Measurements from ENCODE around the gene ZNF227.

Gene ZNF227

GRCh38 chr19:44278181-44278690 is 65.9 kb downstream of the ZNF227 start:
- WGBS: 93% methylated on average over 4 of the region's 4 CpGs
- no peaks in the 10 kb centered on the region for H3K4me1 ChIP-seq (ENCODE audit: control insufficient read depth, insufficient read depth, low read depth, low read length)
- H2AK5ac ChIP-seq (ENCODE audit: low read length, severe bottlenecking): no peak overlapping the region
- no peak for DNase-seq
- no peak overlapping the region for H3K27ac ChIP-seq (ENCODE audit: low read length, poor library complexity, severe bottlenecking)
- H3K4me3 ChIP-seq (ENCODE audit: insufficient read depth in 1 of 2, low read depth in 1 of 2, low read length in 2 of 2): no peak overlapping the region
- no peak overlapping the region for H3K14ac ChIP-seq (ENCODE audit: low read length in 2 of 2)
- H4K91ac ChIP-seq (ENCODE audit: low read length): no peak overlapping the region
- H2BK120ac ChIP-seq (ENCODE audit: low read depth, low read length): no peak overlapping the region
- H3K9me3 ChIP-seq (ENCODE audit: control insufficient read depth, low read length): peaks cover 49% of the 10 kb centered on the region
- H2BK5ac ChIP-seq (ENCODE audit: low read depth, low read length, poor library complexity, severe bottlenecking): no peak overlapping the region
- no peak overlapping the region for H3K18ac ChIP-seq (ENCODE audit: low read depth in 1 of 2, low read length in 2 of 2)
- no peak overlapping the region for H2AFZ ChIP-seq (ENCODE audit: low read depth, low read length)
- H3K23ac ChIP-seq (ENCODE audit: low read length in 2 of 2): no peak overlapping the region
- no peak overlapping the region for H3K4me2 ChIP-seq (ENCODE audit: low read length, poor library complexity, severe bottlenecking)
- H3K36me3 ChIP-seq (ENCODE audit: control insufficient read depth in 1 of 2, insufficient read depth in 2 of 2, low read depth in 1 of 2, low read length in 2 of 2): peaks cover 0 to 10% of the 10 kb centered on the region in 2 experiments
- H3K9ac ChIP-seq (ENCODE audit: low read length): peak overlapping the region; percentile 6
- H3K27me3 ChIP-seq (ENCODE audit: control insufficient read depth in 1 of 2, insufficient read depth in 1 of 2, low read length in 2 of 2): no peaks in the 10 kb centered on the region
- no peaks in the 10 kb centered on the region for H3K79me1 ChIP-seq (replicated peaks; ENCODE audit: low read length, poor library complexity, severe bottlenecking)
- no peak overlapping the region for H2BK15ac ChIP-seq (ENCODE audit: low read depth, poor library complexity, severe bottlenecking)
- H2BK12ac ChIP-seq (ENCODE audit: low read length in 2 of 2): no peak overlapping the region
- H4K8ac ChIP-seq (ENCODE audit: low read length): no peak overlapping the region
- H3K4ac ChIP-seq (ENCODE audit: low read depth in 1 of 2, low read length in 2 of 2): no peak overlapping the region

- Histone ChIP-seq H2AK5ac (ENCODE audit: low read length, severe bottlenecking) (no peak overlapping the region), H2BK5ac (ENCODE audit: low read depth, low read length, poor library complexity, severe bottlenecking) (no peak overlapping the region), H3K4me3 (ENCODE audit: insufficient read depth in 1 of 2, low read depth in 1 of 2, low read length in 2 of 2) (no peak overlapping the region), H3K9me3 (ENCODE audit: control insufficient read depth, low read length) (peaks cover 32% of the 10 kb centered on the region), H3K36me3 (ENCODE audit: control insufficient read depth in 1 of 2, insufficient read depth in 2 of 2, low read depth in 1 of 2, low read length in 2 of 2) (peaks cover 0 to 3% of the 10 kb centered on the region in 2 experiments), H3K4me1 (ENCODE audit: control insufficient read depth, insufficient read depth, low read depth, low read length) (no peaks in the 10 kb centered on the region), H3K79me1 (replicated peaks; ENCODE audit: low read length, poor library complexity, severe bottlenecking) (peaks cover 2% of the 10 kb centered on the region), H3K27ac (ENCODE audit: low read length, poor library complexity, severe bottlenecking) (no peak overlapping the region), H2BK120ac (ENCODE audit: low read depth, low read length) (no peak overlapping the region), H3K4me2 (ENCODE audit: low read length, poor library complexity, severe bottlenecking) (no peak overlapping the region), H3K23ac (ENCODE audit: low read length in 2 of 2) (no peak overlapping the region), H2BK15ac (ENCODE audit: low read depth, poor library complexity, severe bottlenecking) (no peak overlapping the region), H3K14ac (ENCODE audit: low read length in 2 of 2) (no peak overlapping the region), H3K4ac (ENCODE audit: low read depth in 1 of 2, low read length in 2 of 2) (no peak overlapping the region), H2BK12ac (ENCODE audit: low read length in 2 of 2) (no peak overlapping the region), H3K27me3 (ENCODE audit: control insufficient read depth in 1 of 2, insufficient read depth in 1 of 2, low read length in 2 of 2) (no peaks in the 10 kb centered on the region), H2AFZ (ENCODE audit: low read depth, low read length) (no peak overlapping the region), H3K18ac (ENCODE audit: low read depth in 1 of 2, low read length in 2 of 2) (no peak overlapping the region), H3K9ac (ENCODE audit: low read length) (no peak overlapping the region), H4K91ac (ENCODE audit: low read length) (no peak overlapping the region), H4K8ac (ENCODE audit: low read length) (no peak overlapping the region)
- no peak for DNase-seq
- 89% methylated on average over 7 of the region's 10 CpGs for WGBS
Measured at GRCh38 chr19:44280916-44281315, 68.6 kb downstream of the ZNF227 start.

GRCh38 chr19:44282846-44283245 is 70.5 kb downstream of the ZNF227 start:
- H3K14ac ChIP-seq (ENCODE audit: low read length in 2 of 2): no peak overlapping the region
- no peak overlapping the region for H2AFZ ChIP-seq (ENCODE audit: low read depth, low read length)
- no peak overlapping the region for H3K4me3 ChIP-seq (ENCODE audit: insufficient read depth in 1 of 2, low read depth in 1 of 2, low read length in 2 of 2)
- H3K36me3 ChIP-seq (ENCODE audit: control insufficient read depth in 1 of 2, insufficient read depth in 2 of 2, low read depth in 1 of 2, low read length in 2 of 2): peaks cover 8 to 10% of the 10 kb centered on the region in 2 experiments
- H2AK5ac ChIP-seq (ENCODE audit: low read length, severe bottlenecking): no peak overlapping the region
- 71% methylated on average over 3 of the region's 3 CpGs for WGBS
- no peaks in the 10 kb centered on the region for H3K27me3 ChIP-seq (ENCODE audit: control insufficient read depth in 1 of 2, insufficient read depth in 1 of 2, low read length in 2 of 2)
- no peak overlapping the region for H2BK12ac ChIP-seq (ENCODE audit: low read length in 2 of 2)
- H4K91ac ChIP-seq (ENCODE audit: low read length): no peak overlapping the region
- H3K4ac ChIP-seq (ENCODE audit: low read depth in 1 of 2, low read length in 2 of 2): no peak overlapping the region
- no peak overlapping the region for H2BK120ac ChIP-seq (ENCODE audit: low read depth, low read length)
- no peak overlapping the region for H3K18ac ChIP-seq (ENCODE audit: low read depth in 1 of 2, low read length in 2 of 2)
- no peak overlapping the region for H2BK5ac ChIP-seq (ENCODE audit: low read depth, low read length, poor library complexity, severe bottlenecking)
- H3K4me2 ChIP-seq (ENCODE audit: low read length, poor library complexity, severe bottlenecking): no peak overlapping the region
- H3K9me3 ChIP-seq (ENCODE audit: control insufficient read depth, low read length): peaks cover 34% of the 10 kb centered on the region
- no peak overlapping the region for H4K8ac ChIP-seq (ENCODE audit: low read length)
- H3K9ac ChIP-seq (ENCODE audit: low read length): no peak overlapping the region
- no peak overlapping the region for H3K23ac ChIP-seq (ENCODE audit: low read length in 2 of 2)
- no peak for DNase-seq
- H3K79me1 ChIP-seq (replicated peaks; ENCODE audit: low read length, poor library complexity, severe bottlenecking): peaks cover 2% of the 10 kb centered on the region
- no peak overlapping the region for H3K27ac ChIP-seq (ENCODE audit: low read length, poor library complexity, severe bottlenecking)
- no peak overlapping the region for H2BK15ac ChIP-seq (ENCODE audit: low read depth, poor library complexity, severe bottlenecking)
- H3K4me1 ChIP-seq (ENCODE audit: control insufficient read depth, insufficient read depth, low read depth, low read length): no peaks in the 10 kb centered on the region

GRCh38 chr19:44284968-44285367 is 72.6 kb downstream of the ZNF227 start:
- no peak overlapping the region for H3K14ac ChIP-seq (ENCODE audit: low read length in 2 of 2)
- H3K79me1 ChIP-seq (replicated peaks; ENCODE audit: low read length, poor library complexity, severe bottlenecking): peaks cover 4% of the 10 kb centered on the region
- peaks cover 14 to 31% of the 10 kb centered on the region in 2 experiments for H3K36me3 ChIP-seq (ENCODE audit: control insufficient read depth in 1 of 2, insufficient read depth in 2 of 2, low read depth in 1 of 2, low read length in 2 of 2)
- no peak overlapping the region for H3K18ac ChIP-seq (ENCODE audit: low read depth in 1 of 2, low read length in 2 of 2)
- H3K4me3 ChIP-seq (ENCODE audit: insufficient read depth in 1 of 2, low read depth in 1 of 2, low read length in 2 of 2): no peak overlapping the region
- H3K27ac ChIP-seq (ENCODE audit: low read length, poor library complexity, severe bottlenecking): no peak overlapping the region
- H3K4me2 ChIP-seq (ENCODE audit: low read length, poor library complexity, severe bottlenecking): no peak overlapping the region
- no peaks in the 10 kb centered on the region for H3K4me1 ChIP-seq (ENCODE audit: control insufficient read depth, insufficient read depth, low read depth, low read length)
- no peak overlapping the region for H2BK5ac ChIP-seq (ENCODE audit: low read depth, low read length, poor library complexity, severe bottlenecking)
- no peak overlapping the region for H2AK5ac ChIP-seq (ENCODE audit: low read length, severe bottlenecking)
- H2AFZ ChIP-seq (ENCODE audit: low read depth, low read length): no peak overlapping the region
- H3K9ac ChIP-seq (ENCODE audit: low read length): no peak overlapping the region
- WGBS: 41% methylated on average over 4 of the region's 4 CpGs
- H2BK15ac ChIP-seq (ENCODE audit: low read depth, poor library complexity, severe bottlenecking): no peak overlapping the region
- H3K27me3 ChIP-seq (ENCODE audit: control insufficient read depth in 1 of 2, insufficient read depth in 1 of 2, low read length in 2 of 2): no peaks in the 10 kb centered on the region
- no peak overlapping the region for H3K4ac ChIP-seq (ENCODE audit: low read depth in 1 of 2, low read length in 2 of 2)
- H3K9me3 ChIP-seq (ENCODE audit: control insufficient read depth, low read length): peaks cover 45% of the 10 kb centered on the region
- H3K23ac ChIP-seq (ENCODE audit: low read length in 2 of 2): no peak overlapping the region
- H2BK120ac ChIP-seq (ENCODE audit: low read depth, low read length): no peak overlapping the region
- H4K8ac ChIP-seq (ENCODE audit: low read length): no peak overlapping the region
- H2BK12ac ChIP-seq (ENCODE audit: low read length in 2 of 2): no peak overlapping the region
- H4K91ac ChIP-seq (ENCODE audit: low read length): no peak overlapping the region
- DNase-seq: peak; percentile 58

All from mesenchymal stem cell (in vitro differentiated cells and primary cell).